DOHH2 (cell line): ENCODE data around the gene MACC1.

Experiments
- CTCF ChIP-seq: fragments of 200-600 bp; sonication (generic); IDR thresholded peaks from one replicate; pipeline ENCODE4 v1.5.1; 2014; ENCODE audit warnings: antibody characterized with exemption, mild to moderate bottlenecking, low read depth, low read length; ENCODE audit not compliant: poor library complexity, severe bottlenecking
- EZH2phosphoT487 ChIP-seq: fragments of 200-600 bp; sonication (generic); IDR thresholded peaks from 2 replicates; pipeline ENCODE4 v1.6.1; 2017; ENCODE audit warnings: borderline replicate concordance, mild to moderate bottlenecking, antibody characterized with exemption, low read length, moderate library complexity, mixed read lengths

DNA sequence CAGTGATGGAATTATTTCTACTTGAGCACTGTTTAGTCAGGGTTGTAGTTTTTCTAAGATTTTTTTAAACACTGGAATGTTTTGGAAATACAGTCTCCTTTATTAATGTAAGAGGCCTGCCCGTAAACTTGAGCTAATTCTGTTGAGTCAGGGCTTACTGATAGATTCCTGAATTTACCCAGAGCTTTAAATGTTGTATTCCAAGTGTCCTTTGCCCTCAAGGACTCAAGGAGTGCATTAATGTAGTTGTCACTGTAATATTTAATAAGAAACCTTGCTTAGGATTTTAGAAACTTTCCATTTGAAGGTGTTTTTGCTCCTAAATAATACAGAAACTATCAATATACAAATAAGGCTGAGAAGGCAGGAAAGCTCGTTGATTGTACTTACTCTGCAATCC lies 89.2 kb downstream of the MACC1 start:
- TF ChIP-seq CTCF (no peak), EZH2phosphoT487 (no peak)
